ENCODE measurements around the gene FGFR3.

Gene FGFR3

DNA sequence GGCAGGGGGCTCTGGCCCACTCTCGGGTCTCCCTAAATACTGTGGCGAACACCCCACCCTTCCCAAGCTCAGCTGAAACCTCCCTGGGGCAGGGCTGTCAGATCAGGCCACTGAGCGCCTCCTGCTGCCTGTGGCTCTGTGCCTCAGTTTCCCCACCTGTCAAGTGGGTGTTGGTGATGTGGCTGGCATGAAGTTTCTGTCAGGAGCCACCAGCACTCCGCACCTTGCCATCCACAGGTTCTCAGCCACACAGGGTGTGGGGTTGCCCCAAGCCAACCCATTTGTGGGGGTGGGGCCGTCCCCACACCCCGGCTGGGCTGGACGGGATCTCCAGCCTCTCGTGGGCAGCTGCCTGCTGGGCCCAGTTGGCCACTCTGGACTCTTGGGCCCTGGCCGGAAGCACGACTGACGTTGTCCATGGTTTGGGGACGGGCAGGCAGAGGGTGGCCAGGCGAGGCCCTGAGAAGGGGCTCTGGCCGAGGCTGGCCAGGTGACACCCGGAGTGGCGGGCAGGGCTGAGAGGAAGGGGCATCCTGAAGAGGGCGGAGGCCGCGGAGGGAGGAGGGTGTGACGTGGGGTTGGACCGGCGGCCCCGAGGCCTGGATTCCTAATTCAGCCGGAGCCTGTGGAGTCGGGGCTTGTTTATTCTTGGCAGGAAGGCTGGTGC is 5.5 kb upstream of the FGFR3 start:
- DNase-seq (ENCODE audit: low read depth in 2 of 3, low spot score in 1 of 3) = no peak

DNA sequence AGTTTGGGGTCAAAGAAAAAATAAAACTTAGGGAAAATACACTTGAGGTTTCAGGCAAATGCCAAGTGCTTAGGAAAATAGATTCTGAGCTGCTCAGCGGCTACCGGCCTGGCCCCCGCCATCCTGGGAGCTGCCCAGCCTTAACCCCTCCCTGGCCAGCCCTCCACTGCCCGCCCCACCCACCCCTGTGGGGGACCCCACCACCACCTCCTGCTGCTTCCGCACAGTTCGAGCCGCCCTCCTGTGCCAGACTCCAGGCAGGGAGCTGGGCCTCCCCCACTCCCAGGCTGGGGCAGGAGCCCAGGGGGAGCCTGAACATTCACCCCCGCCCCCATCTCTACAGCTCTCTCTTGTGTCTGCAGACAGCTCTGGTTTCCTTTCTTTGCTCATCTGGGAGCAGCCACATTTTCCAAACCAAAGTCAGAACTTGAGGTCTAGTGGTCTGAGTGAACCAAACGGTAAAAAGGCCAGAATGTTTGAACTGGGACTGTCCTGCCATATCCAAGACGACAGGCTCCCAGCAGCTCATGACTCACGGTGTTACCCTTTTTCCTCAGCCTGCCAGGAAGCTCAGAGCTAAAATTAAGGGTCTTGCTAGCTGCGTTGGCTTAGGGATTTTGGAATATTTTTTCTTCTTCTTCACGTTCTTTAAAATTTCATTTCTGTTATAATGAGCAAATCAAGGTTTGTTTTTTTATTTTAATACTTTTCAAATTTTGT is 4.7 kb upstream of the FGFR3 start:
- no peak for DNase-seq (ENCODE audit: low read depth in 2 of 3, low spot score in 1 of 3)

DNA sequence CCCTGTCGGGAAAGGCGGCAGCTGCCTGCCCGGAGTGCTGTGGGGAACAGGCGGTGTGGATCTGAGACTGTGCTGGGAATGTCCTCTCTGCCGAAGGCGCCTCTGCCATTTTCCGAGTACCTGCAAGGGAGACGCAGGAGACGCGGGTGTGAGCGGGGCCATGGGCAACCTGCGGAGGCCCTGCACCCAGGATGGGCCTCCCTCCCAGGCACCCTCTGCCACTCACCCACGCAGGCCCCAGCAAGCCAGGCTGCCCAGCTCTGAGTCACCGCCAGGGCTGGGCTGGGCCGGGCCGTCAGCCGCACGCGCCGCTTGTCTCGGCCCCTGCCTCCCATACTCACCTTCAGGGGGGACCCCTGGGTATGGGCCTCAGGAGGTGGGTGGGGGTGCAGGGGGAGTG is 3.5 kb upstream of the FGFR3 start:
- DNase-seq (ENCODE audit: low read depth in 2 of 3, low spot score in 1 of 3) = no peak

DNA sequence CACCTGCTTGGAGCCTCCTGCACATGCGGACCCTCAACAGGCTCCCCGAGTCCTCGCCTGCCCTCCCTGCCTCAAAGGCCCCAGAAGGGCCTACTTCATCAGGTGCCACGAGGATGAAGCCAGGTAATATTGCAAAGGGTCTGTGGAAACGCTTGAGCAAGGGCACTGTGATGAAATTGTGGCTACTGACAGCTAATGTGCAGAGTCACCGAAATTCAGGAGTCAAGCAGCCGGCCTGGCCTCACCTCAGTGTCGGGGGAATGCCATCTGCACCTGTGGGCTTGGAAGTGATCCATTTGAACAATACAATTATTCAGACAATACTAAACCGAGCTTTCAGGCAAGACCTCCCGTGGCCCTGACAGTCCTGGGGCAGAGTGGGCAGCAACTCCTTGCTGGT is 3.1 kb upstream of the FGFR3 start:
- DNase-seq (ENCODE audit: low read depth in 2 of 3, low spot score in 1 of 3) = no peak

DNA sequence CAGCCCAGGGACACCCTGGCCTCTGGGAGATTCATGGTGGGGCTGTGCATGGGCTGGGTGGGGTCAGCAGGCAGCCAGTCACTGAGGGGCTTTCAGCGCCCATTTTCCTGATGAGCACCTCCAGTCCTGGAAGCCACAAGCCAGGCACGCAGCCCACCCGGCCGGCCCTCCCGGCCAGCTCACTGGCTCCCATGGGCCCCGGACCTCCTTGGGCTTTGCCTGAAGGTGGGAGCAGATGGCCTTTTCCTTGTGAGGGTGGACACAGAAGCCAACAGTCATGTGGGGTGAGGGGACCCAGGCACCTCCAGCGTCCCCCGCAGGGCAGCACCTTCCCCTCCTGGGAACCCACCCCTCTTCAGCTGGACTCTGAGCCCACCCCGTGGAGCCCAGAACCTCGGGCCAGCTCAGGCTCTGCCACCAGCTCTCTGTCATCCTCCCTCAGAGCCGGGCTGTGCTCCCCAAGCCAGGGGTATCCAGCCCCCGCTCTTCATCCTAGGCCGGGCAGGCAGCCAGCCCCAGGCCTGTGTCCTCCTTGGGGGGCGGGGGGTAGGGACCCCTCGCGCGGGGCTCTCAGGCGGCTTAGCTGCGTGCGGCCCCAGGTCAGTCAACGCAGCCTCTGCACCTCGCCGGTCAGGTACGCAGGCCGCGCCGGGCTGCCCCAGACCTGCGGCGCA is 798 bp upstream of the FGFR3 start:
- no peak for DNase-seq (ENCODE audit: low read depth in 2 of 3, low spot score in 1 of 3)

DNA sequence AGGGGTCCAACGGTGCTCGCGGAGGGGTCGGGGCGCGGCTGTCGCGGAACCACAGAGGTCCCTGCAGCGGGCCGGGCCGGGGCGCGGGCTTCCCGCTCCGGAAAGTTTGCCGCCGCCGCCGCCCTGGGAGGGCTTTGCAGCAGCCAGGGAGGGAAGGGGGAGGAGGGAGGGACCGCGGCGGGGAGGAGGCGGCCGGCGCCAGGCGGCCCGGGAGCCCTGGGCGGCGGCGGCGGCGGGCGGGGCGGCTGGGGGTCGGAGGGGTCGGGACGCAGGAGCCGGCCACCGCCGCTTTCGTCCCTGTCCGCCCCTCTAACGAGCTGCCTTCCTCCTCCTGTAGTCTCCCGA is 375 bp downstream of the FGFR3 start:
- DNase-seq (ENCODE audit: low read depth in 2 of 3, low spot score in 1 of 3) = peak in 1 of 3 donors; percentile 21

DNA sequence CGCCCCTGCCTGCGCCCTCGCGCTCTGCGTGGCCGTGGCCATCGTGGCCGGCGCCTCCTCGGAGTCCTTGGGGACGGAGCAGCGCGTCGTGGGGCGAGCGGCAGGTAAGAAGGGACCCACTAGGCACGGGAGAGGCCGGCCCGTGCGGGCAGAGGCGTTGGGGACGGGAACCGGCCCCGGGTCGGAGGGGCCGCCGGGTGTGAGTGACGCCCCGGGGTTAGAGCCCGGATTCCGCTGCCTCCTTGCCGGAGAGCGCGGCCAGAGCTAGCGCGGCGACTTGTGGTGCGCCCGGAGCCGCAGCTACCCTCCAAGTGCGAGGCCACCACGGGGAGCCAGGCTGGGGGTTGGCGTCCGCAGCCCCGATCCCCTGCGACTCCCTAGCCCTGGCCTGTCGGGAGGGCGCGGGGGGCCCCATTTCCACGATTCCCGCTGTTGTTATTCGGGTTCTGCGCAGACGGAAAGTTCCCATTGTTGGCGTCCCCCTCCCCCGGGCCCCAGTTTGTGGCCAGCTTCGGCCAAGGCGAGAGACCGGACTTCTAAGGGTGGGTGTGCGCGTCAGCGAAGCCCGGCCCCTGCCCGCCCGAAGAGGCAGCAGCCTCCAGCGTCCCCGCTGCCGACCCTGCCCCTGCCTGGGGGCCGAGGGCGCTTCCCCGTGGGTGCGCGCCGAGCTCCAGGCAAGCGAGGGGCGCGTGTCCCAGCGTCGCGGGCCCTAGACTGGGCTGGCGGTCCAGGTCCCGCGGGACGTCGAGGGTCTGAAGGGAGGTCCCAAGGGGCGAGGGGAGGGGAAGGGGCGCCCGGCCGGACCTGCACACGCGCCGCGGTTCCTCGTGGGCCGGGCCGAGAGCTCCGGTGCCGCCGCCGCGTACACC is 1.1 kb downstream of the FGFR3 start:
- no peak for DNase-seq (ENCODE audit: low read depth in 2 of 3, low spot score in 1 of 3)

DNA sequence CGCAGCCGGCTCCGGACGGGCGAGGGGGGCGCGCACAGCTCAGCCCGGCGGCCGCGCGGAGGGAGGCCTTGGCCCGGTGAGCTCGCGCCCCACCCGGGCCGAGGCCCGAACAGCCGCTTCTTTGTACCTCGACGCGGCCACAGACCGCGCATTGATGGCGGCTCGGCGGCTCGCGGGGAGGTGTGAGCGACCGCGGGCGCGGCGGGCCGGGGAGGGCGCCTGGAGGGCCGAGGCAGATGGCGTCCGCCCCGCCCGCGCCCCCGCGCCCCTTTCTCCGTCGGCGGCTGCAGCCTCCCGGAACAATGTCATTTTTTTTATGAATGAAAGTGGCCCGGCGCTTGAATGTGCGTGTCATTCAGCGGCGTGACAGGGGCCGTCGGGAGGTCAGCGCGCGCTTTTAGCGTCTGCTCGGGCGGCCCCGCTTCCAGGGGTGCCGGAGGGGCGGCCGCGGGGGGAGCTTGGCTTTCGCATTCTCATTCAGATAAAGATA is 1.8 kb downstream of the FGFR3 start:
- DNase-seq (ENCODE audit: low read depth in 2 of 3, low spot score in 1 of 3) = no peak

DNA sequence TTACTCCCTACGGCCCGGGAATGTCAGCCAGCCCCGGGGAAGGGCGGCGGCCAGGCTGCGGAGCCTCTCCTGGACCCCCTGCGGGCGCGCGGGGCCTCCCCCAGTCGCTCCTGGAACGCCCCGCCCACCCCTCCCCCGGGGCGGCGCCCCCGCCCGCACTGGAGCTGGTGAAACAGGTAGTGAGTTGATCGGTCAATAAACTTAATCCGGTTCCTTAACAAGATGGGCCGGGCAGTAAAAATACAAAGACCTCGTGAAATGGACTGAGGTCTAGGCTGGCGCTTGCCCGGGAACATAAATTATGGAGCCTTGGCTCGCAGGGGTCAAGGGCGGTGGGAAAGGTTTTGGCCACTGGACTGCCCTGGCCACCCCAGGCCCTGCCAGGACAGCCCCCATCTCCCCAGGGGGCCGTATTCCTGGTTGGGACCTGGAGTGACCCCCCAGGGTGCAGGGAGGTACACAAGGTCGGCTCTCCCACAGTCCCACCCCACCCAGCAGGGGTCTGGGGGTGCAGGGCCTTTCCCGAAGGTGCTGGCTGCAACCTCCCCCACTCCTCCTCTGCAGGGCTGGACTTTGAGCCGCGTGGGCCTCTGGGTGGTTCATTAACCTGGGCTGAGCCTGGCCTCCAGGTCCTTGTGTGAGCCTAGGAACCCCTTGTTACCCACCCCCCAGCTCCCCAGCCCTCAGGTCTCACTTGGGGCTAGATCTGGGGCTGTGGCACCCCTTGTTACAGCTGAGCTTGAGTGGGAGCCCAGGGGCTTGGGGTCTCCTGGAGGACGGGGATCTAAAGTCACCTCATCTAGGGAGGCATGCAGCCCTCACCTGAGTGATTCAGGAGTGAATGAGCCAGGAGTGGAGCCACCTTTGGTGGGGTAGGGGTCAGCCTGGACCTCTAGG is 2.5 kb downstream of the FGFR3 start:
- no peak for DNase-seq (ENCODE audit: low read depth in 2 of 3, low spot score in 1 of 3)

DNA sequence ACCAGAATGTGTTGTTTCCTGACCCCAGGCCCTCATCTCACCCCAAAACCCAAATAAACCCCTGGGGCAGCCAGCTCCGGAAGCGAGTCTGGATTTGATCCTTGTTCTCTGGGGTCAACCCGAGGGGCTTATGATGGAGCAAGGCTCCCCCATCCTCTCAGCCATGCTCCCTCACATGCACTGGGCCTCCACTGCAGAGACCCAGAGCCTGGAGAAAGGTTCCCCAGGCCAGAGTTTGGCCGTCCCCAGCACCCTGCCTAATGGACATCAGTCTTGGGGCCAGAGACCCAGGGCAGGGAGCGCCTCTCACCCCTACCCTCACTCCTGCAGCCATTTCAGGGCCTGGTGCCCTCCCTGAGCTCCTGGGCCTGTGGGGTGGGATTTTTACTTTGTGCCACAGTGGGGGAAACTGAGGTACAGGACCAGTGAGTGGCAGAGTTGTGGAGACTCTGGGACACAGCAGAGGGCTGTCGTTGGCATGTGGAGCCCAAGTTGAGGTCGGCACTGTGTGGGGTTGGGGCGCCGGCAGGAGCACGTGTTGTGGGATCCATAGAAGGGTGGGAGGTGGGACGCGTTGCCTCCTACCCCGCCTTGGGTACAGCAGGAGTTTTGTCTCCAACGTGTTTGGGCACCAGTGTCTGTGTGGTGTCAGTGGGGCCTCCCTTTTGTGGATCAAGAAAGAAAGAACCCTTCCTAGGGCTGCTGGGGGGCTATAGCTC is 3.6 kb downstream of the FGFR3 start:
- DNase-seq (ENCODE audit: low read depth in 2 of 3, low spot score in 1 of 3) = no peak

DNA sequence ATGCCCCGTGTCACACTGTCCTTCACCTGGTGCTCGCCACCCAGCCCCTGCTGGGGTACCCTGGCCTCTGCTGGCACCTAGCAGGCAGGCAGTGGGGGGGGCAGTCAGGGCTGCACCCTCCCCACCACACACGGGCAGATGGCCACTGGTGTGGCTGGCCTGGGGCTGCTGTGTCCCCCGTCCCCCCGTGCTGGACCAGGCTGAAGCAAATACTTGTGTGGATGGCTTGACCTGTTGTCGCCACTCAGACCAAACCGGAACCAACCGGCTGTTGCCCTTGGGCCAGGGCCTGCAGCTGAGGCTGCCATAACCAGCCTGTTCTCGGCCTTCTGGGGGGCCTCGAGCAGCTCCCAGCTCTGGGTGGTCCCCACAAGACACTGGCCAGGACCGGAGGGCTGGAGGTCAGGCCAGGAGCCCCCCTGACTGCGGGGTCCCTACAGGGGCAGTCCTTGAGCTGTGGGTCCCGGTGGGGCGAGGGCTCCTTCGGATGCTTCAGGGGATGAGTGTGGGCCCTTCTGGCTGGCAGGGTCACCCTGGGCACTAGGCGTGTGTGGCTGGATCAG is 4.3 kb downstream of the FGFR3 start:
- no peak for DNase-seq (ENCODE audit: low read depth in 2 of 3, low spot score in 1 of 3)

DNA sequence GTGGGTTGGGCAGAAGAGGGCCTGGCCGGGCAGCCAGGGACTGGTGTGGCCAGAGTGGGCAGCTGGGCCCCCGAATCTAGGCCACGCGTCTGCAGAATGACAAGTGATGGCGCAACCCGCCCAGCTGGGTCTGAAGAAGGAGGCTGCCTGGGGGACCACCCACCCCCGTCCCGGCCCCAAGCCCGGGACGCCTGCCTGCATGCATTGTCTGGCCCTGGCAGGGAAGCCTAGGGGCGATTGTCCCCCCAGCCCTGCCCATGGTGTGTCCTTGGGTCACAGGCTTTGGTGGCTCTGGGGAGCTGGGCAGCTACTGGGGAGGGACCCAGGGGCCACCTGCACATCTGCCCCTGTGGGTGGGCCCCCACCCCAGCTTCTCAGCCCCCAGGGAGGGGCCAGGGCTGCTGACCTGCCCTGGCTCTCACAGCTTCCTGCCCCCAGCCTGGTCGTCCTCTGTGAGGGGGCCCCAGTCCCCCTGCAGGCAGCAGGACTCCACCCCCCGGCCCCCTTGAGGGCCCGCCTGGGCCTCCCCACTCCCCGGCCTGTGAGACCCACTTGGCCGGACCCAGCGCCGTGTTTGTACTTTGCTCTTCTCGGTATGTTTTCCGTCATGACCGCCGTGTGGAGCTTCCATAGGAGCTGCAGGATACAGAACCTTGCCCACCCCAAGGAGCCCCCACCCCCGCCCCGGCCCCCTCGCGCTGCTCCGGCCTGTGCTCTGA is 4.9 kb downstream of the FGFR3 start:
- DNase-seq (ENCODE audit: low read depth in 2 of 3, low spot score in 1 of 3) = no peak

DNA sequence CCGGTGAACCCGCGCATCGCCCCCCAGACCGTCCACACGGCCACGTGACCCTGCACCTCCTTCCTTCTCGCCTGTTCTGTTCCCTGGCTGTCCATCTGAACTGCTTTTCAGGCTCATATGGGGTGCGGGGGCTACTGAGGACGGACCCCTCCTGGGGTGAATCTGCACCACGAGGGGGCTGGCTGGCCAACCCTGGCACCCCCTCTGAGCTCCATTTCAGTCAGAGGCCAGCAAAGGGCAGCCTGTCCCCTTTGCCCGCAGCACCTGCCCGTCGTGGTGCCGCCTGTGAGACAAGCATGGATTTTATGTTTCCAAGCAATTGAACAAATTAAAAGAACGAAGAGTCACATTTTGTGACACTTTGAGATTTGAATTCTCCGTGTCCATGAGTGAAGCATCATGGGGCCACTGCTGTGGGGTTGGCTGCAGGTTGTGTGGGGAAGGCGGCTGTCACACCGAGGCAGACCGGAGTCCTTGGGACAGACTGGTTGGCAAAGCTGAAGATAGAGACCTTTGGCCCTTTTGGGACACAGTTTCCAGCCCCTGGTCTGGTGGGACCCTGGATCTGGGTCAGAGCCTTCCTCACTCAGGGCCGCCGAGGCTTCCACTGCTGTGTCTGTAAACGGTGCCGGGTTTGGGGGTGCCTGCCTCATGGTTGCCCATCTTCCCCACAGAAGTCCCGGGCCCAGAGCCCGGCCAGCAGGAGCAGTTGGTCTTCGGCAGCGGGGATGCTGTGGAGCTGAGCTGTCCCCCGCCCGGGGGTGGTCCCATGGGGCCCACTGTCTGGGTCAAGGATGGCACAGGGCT is 5.7 kb downstream of the FGFR3 start:
- no peak for DNase-seq (ENCODE audit: low read depth in 2 of 3, low spot score in 1 of 3)

DNA sequence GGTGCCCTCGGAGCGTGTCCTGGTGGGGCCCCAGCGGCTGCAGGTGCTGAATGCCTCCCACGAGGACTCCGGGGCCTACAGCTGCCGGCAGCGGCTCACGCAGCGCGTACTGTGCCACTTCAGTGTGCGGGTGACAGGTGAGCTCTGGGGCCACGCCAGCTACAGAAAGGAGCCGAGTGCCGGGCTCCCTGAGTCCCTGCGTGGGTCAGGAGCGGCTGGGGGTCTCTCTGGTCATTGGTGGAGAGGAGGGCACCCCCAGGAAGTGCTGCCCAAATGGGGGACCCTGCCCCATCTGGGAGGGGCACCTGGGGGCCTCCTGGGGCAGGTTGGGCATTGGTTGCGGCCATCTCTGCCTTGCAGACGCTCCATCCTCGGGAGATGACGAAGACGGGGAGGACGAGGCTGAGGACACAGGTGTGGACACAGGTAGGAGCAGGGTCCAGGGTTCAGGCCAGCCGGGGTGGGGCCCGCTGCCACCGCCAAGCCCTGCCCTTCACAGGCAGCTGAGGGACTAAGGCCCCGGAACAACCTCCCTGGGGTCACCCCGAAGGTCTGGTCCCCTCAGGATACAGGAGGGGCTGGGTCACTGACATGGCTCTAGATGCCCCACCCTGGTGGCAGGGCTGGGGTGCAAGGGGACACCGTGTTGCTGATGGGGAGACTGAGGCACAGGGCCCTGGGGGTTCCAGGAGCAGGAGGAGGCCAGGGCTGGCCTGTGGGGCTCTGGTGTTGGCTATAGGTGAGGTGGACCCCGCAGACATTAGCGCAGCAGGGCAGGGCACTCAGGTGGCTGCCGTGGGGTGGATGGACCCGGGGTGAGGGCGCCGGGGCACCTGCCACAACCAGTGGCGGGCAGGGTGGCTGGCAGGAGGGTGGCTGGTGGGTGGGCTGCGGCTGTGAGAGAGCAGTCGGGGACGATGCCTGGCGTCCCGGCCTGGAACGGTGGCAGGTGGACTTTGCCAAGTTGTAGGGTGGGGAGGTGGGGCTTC is 6.6 kb downstream of the FGFR3 start:
- DNase-seq (ENCODE audit: low read depth in 2 of 3, low spot score in 1 of 3) = no peak

DNA sequence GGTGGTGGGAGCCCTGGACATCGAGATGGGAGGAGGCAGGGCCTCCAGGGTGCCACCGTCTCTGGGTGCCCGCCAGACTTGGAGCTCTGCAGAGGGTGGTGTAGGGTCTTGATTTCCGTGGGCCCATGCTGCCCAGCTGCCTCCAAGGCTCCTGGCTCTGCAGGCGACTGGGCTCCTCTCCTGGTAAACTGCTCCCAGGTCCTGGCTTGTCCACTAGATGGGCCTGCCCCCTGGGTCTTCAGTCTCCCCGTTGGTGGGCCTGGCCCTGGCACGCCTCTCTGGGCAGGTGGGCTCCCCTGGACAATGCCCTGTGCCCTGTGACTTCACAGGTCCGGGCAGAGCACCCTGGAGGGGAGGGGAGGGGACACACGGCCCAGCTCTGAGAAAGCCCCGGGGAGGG is 7.7 kb downstream of the FGFR3 start:
- no peak for DNase-seq (ENCODE audit: low read depth in 2 of 3, low spot score in 1 of 3)

DNA sequence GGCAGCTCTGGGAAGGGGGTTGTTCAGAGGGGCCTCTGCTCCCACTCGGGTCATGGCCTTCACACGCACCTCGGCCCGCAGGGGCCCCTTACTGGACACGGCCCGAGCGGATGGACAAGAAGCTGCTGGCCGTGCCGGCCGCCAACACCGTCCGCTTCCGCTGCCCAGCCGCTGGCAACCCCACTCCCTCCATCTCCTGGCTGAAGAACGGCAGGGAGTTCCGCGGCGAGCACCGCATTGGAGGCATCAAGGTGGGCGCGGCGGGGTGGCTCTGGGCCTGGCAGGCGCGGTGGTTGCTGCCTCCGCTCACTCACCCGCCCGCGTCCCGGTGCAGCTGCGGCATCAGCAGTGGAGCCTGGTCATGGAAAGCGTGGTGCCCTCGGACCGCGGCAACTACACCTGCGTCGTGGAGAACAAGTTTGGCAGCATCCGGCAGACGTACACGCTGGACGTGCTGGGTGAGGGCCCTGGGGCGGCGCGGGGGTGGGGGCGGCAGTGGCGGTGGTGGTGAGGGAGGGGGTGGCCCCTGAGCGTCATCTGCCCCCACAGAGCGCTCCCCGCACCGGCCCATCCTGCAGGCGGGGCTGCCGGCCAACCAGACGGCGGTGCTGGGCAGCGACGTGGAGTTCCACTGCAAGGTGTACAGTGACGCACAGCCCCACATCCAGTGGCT is 8.3 kb downstream of the FGFR3 start:
- DNase-seq (ENCODE audit: low read depth in 2 of 3, low spot score in 1 of 3) = no peak
